SK-N-SH (cell line): ENCODE results near the gene CDKL4.

ENCODE experiments used
- TF ChIP-seq, protein P1 (sequence below): fragments of 200-600 bp; sonication (generic); IDR thresholded peaks from 2 replicates; pipeline ENCODE4 v1.6.1; 2017; ENCODE audit warnings: antibody characterized with exemption, mild to moderate bottlenecking, moderate library complexity
- TF ChIP-seq, protein P2 (sequence below): IDR thresholded peaks from 2 replicates; pipeline ENCODE4 v1.6.1; 2012; ENCODE audit warnings: mild to moderate bottlenecking, low read depth, low read length, moderate library complexity

- TF ChIP-seq, protein P1, sequence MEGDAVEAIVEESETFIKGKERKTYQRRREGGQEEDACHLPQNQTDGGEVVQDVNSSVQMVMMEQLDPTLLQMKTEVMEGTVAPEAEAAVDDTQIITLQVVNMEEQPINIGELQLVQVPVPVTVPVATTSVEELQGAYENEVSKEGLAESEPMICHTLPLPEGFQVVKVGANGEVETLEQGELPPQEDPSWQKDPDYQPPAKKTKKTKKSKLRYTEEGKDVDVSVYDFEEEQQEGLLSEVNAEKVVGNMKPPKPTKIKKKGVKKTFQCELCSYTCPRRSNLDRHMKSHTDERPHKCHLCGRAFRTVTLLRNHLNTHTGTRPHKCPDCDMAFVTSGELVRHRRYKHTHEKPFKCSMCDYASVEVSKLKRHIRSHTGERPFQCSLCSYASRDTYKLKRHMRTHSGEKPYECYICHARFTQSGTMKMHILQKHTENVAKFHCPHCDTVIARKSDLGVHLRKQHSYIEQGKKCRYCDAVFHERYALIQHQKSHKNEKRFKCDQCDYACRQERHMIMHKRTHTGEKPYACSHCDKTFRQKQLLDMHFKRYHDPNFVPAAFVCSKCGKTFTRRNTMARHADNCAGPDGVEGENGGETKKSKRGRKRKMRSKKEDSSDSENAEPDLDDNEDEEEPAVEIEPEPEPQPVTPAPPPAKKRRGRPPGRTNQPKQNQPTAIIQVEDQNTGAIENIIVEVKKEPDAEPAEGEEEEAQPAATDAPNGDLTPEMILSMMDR: no peak
- TF ChIP-seq, protein P2, sequence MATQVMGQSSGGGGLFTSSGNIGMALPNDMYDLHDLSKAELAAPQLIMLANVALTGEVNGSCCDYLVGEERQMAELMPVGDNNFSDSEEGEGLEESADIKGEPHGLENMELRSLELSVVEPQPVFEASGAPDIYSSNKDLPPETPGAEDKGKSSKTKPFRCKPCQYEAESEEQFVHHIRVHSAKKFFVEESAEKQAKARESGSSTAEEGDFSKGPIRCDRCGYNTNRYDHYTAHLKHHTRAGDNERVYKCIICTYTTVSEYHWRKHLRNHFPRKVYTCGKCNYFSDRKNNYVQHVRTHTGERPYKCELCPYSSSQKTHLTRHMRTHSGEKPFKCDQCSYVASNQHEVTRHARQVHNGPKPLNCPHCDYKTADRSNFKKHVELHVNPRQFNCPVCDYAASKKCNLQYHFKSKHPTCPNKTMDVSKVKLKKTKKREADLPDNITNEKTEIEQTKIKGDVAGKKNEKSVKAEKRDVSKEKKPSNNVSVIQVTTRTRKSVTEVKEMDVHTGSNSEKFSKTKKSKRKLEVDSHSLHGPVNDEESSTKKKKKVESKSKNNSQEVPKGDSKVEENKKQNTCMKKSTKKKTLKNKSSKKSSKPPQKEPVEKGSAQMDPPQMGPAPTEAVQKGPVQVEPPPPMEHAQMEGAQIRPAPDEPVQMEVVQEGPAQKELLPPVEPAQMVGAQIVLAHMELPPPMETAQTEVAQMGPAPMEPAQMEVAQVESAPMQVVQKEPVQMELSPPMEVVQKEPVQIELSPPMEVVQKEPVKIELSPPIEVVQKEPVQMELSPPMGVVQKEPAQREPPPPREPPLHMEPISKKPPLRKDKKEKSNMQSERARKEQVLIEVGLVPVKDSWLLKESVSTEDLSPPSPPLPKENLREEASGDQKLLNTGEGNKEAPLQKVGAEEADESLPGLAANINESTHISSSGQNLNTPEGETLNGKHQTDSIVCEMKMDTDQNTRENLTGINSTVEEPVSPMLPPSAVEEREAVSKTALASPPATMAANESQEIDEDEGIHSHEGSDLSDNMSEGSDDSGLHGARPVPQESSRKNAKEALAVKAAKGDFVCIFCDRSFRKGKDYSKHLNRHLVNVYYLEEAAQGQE: no peak
Observed at GRCh38 chr2:39265315-39265714, 21.5 kb upstream of the CDKL4 start.
